GM12873 (cell line): Measurements from ENCODE around the gene MED12L.

Experiments
- CTCF ChIP-seq: IDR thresholded peaks from 2 replicates; pipeline ENCODE4 v1.5.1; 2012; ENCODE audit warnings: low read depth, mild to moderate bottlenecking, moderate library complexity, low read length, control low read depth; ENCODE audit not compliant: insufficient read depth; ENCODE audit errors: missing control alignments

The MED12L gene

DNA sequence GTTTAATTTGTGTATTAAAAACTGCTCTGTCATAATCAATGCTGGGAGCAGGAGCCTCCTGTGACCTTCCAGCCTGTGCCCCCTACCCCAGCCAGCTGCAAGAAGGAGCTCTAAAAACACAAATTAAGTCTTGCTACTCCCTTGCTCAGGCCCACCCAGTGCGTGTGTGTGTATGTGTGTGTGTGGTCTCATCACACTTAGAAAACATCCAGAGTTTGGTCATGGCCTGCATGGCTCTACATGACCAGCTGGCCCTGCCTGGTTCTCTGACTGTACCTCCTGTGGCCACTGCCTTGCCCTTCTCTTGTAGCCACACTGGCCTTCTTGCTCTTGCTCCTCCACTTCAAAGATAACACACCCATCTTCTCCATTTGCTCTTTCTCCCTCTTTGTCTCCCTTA, 179.1 kb downstream of the MED12L start:
- no peak for TF ChIP-seq CTCF

GRCh38 chr3:151265166-151265565, 179.7 kb downstream of the MED12L start:
- no peak for TF ChIP-seq CTCF

GRCh38 chr3:151265866-151266265, 180.4 kb downstream of the MED12L start:
- no peak for TF ChIP-seq CTCF

GRCh38 chr3:151267066-151267465, 181.6 kb downstream of the MED12L start:
- no peak for TF ChIP-seq CTCF

DNA sequence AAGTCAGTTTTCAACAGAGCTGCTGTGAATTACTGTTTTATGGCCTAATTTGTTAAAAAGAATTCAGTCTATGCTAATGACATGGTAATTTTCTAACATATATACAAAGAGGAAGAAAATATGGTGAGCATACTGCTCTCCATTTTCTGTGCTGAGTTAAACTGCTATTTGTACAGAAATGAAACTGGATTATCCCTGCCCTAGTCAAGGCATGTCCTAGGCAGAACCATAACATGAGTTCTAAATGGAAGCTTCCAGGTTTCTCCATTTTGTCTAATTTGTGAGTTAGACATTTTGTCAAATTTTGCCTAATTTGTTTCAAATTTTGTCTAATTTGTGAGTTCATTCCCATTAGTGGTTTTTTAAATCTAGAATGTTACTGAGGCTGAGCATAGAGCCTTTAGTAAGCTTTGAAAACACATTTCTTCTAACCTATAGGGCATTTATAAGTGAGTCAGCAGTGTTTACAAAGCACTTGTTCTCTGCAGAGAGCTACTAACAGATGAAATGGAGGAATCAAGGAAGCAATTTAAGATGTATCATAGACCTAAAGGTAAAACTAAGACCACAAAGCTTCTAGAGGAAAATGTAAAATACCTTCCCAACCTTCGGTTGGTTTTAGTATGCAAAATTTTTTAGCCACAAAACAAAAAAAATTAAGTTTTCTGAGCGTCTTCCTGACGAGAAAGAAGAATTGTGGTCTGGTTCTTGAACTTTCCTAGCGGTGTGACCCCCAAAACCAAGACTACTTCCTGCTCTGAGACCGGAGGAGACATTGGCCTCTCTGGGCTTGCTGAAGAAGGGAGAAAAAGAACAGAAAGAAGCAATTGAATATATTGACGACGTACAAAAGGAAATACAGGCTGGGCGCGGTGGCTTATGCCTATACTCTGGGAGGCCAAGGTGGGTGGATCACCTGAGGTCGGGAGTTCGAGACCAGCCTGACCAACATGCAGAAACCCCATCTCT, 183.1 kb downstream of the MED12L start:
- TF ChIP-seq CTCF = no peak

DNA sequence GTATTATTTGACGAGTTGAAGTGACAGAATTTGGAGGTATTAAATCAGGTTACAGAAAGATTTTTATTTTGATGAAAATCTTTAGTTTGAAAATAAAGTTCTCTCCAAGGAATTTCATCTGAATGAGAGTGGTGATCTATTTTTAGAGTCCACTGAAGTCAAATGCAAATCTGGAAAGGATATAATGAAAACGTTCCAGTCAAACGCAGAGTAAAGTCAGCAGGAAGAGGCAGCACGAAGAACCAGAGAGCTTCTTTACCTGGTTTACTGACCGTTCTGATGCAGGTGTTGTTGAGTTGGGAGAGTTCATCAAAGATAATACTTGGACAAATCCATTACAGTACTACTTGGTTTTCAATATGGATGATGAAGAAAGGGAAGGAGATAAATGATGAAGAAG, 184.2 kb downstream of the MED12L start:
- no peak for TF ChIP-seq CTCF

DNA sequence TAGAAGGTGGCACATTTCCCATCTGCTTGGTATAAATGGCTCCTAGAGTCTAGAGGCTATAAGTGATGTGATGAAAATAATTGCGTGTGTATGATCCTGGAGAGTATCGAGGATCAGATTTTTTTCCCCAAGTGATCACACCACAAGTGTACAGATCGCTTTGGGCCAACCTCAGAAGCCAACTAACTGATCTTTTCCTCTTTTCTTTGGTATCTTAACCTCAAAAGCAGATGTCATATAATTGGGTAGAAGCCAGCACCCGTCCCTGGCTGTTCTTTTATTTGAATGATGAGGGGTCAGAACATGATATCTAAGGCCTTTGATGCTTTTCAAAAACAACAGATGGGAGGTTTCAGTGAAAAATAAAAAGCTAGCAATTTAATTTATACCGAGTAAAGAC, 189.6 kb downstream of the MED12L start:
- no peak for TF ChIP-seq CTCF
